GM21367 (cell line): ENCODE measurements around the gene AQP9.

Experiments
- ATAC-seq: cut with Tn5 transposase; IDR thresholded peaks from one replicate; pipeline ENCODE4 v1.9.1; 2021; ENCODE audit not compliant: unreplicated experiment

AQP9 gene

DNA sequence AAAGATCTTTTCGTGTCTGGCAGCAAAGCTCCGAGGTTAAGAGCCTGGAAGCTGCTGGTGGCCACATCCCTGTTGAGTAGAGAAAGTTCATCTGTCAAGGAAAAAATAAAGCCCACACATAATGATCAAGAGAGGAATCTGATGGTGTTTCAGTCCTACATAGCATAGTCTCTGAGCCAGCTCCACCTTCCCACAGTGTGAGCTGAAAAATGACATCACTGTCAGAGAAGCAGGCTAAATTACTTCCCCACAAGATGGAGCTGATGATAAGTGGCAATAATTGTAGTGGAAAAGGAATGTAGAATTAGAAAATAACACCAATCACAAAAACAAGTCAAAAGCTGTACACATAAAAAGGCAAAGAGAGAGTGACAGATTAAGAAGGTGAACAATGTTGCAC is 84.5 kb downstream of the AQP9 start:
- ATAC-seq, result no peak

DNA sequence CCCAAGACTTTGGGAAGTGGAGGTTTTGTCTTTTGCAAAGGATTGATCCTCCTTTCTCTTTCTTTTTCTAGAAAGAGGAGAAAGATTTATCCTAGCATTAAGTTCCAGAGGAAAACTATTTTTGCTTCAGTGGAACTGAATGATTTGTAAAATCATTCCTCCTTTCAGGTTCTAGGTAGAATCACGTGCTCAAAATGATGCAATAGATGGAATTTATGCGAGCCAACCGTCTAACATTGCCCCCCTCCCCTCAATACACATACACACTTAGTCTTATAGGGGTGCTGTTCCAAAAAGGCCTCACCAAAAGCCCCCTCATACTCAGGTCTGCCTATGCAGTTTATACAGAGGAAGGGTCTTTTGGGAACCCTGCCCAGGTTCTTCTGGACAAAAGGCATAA is 85.3 kb downstream of the AQP9 start:
- no peak for ATAC-seq

- ATAC-seq, result no peak
Observed at GRCh38 chr15:58224068-58224467, 85.9 kb downstream of the AQP9 start.

GRCh38 chr15:58227706-58228543 is 89.7 kb downstream of the AQP9 start:
- no peak for ATAC-seq

- no peak for ATAC-seq
Observed at GRCh38 chr15:58228718-58229117, 90.5 kb downstream of the AQP9 start.

GRCh38 chr15:58229297-58229768 is 91.2 kb downstream of the AQP9 start:
- ATAC-seq, result no peak

DNA sequence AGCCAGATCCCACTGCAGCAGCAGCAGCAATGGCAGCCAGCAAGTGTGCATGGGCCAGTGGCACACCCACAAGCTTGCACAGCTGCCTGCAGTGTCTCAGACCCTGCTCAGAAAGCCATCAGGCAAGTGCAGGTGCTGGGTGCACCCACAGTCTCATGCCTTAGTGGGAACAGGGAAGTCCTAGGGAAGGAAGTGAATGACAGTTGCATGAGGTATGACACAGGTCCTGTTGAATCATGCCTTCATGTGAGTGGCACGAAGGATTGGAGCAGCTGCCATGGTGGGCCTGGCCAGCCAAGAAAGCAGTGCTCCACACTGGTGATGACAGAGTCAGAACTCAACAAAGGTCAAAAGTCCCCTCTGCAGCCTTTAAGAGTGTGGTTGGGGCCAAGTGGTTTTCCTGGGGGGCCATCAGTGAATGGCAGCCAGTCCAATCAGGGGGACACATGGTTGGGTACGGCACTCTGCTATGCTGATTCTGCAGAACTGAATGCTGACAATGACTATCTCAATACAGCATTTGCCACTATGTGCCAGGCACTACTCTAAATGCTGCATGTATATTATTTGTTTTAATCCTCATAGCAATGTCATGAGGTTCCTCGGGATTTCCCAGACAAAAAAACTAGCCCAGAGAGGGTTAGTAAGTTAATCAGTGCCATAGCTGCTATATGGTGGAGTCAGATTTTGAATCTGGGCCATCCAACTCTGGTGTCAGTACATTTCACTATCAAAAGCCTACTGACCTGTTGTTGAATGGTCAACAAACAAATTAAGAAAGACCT is 94.3 kb downstream of the AQP9 start:
- ATAC-seq, result no peak

DNA sequence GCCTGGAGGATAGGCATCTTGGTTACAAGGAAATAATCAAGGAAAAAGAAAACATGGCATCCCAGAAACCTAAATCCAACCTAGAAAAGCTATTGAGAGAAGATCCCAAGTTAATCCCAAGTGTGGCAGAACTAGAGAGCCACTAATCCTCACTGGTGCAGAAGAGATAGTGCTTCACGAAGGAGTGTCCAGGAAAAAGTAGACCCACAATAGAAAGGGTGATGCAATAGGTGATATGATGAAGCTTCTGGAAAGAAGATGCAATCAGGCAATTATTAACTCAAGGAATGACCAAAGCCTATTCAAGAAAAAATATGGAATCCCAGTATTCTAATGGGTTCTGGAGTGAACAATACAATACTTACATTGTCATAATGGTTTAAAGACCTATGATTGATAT is 95.2 kb downstream of the AQP9 start:
- no peak for ATAC-seq
